Activated T-cell treated with anti-CD3 and anti-CD28 coated beads, Interleukin-2, amount 50 U/mL, for 24 hours (primary cell): Measurements from ENCODE around the gene MGME1.

ENCODE experiments used
- DNase-seq: peaks from one replicate; pipeline ENCODE4 v3.0.0-alpha.2; 2020
- H3K27ac Mint-ChIP-seq: 2 replicates; pipeline ENCODE4 v1.8.0; 2020; ENCODE audit warnings: mild to moderate bottlenecking, mixed read lengths
- H3K27me3 Mint-ChIP-seq: 2 replicates; pipeline ENCODE4 v1.8.0; 2020; ENCODE audit warnings: mixed read lengths
- H3K36me3 Mint-ChIP-seq: 2 replicates; pipeline ENCODE4 v1.8.0; 2020; ENCODE audit warnings: low read depth, mixed read lengths
- H3K4me1 Mint-ChIP-seq: 2 replicates; pipeline ENCODE4 v1.8.0; 2020; ENCODE audit warnings: low read depth, mixed read lengths
- H3K4me3 Mint-ChIP-seq: 2 replicates; pipeline ENCODE4 v1.8.0; 2020; ENCODE audit warnings: mild to moderate bottlenecking, moderate library complexity, mixed read lengths
- H3K9me3 Mint-ChIP-seq: 2 replicates; pipeline ENCODE4 v1.8.0; 2020; ENCODE audit warnings: mixed read lengths

The MGME1 gene

DNA sequence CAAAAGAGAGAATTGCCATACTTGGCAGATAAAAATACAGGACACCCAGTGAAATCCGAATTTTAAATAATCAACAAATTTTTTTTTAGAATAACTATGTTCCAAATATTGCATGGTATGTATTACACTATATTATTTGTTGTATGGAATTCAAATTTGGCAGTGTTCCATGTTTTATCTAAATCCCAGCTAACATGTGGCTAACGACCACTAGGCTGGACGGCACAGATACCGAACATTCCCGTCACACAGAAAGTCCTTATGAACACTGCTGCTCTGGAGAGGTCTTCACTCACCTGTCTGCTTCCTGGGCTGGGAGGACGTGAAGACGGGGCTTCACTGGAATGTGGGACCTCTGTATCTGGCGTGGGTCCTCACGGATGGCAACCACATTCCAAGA, 33.1 kb upstream of the MGME1 start:
- peaks cover 20% of the 10 kb centered on the region for H3K4me1 Mint-ChIP-seq
- DNase-seq = no peak
- H3K4me3 Mint-ChIP-seq = no peak overlapping the region
- peaks cover 11% of the 10 kb centered on the region for H3K36me3 Mint-ChIP-seq
- no peaks in the 10 kb centered on the region for H3K27me3 Mint-ChIP-seq
- no peak overlapping the region for H3K27ac Mint-ChIP-seq
- no peaks in the 10 kb centered on the region for H3K9me3 Mint-ChIP-seq

DNA sequence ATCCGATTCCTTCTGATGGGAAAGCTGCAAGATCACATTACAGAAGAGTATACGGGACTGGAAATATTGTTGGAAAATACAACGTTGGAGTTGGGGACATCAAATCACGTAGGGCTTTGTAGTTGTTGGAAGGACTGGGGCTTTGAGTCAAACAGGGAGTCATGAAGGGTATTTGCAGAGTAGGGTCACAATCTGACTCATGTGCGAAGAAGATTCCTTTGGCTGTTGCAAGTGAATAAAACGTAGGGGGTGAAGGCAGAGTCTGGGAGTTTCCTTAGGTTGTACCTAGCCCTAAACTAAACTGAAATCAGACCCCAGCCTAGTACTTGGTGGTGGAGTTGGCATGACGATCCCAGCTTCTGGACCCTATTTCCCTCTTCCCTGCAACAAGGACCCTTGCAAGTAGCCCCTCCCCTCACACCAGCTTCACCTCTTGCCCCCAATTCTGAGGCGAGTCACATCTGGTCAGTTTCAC, 32.5 kb upstream of the MGME1 start:
- Mint-ChIP-seq H3K27ac (no peak overlapping the region), H3K4me1 (peaks cover 25% of the 10 kb centered on the region), H3K27me3 (no peaks in the 10 kb centered on the region), H3K9me3 (no peaks in the 10 kb centered on the region), H3K36me3 (peaks cover 17% of the 10 kb centered on the region), H3K4me3 (no peak overlapping the region)
- DNase-seq = no peak

DNA sequence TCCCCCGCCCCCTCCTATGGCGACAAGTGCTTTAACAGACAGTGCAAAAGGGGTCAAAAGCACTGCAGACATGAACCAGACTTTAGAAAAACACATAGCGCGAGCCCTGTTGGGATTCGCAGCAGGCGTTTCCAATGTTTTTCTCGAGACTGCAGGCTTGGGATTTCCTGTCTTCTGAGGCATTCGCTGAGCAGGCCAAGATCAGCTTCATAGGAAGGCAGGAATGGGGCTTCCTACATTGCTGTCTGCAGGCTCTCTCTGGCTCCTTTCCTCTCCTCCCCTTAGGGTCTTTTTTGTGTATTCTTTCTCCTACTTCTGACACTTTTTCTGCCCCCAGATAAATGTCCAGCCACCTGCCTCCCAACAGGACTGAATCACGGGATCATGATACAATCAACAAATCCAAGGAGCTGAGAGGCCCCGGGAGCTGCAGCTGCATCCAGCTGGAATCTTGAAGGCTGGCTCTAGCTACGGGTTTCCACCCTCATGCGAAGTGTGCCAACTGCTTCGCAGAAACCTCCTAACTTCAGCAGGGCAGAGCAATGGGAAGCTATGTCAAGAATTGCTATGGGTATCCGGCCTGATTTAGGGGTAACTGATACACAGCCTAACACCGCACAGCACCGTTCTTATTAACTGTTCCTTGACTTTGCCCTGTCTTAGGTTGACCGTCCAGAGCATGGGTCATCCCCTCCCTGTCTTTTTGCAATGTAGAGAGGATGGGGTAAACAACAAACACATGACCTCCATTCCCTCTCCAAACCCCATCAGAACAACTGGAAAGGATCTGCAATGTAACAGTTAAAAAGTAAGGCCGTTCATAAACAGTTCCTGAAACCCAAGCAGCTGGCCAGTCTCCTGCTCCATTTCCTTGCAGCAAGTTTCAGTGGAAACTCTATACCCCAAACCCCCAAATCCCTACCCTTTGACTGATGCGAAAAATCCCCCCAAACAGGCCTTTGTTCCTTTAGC, 31.8 kb upstream of the MGME1 start:
- no peak overlapping the region for H3K27ac Mint-ChIP-seq
- DNase-seq = no peak
- no peaks in the 10 kb centered on the region for H3K9me3 Mint-ChIP-seq
- peaks cover 24% of the 10 kb centered on the region for H3K36me3 Mint-ChIP-seq
- peaks cover 26% of the 10 kb centered on the region for H3K4me1 Mint-ChIP-seq
- H3K27me3 Mint-ChIP-seq = no peaks in the 10 kb centered on the region
- no peak overlapping the region for H3K4me3 Mint-ChIP-seq

DNA sequence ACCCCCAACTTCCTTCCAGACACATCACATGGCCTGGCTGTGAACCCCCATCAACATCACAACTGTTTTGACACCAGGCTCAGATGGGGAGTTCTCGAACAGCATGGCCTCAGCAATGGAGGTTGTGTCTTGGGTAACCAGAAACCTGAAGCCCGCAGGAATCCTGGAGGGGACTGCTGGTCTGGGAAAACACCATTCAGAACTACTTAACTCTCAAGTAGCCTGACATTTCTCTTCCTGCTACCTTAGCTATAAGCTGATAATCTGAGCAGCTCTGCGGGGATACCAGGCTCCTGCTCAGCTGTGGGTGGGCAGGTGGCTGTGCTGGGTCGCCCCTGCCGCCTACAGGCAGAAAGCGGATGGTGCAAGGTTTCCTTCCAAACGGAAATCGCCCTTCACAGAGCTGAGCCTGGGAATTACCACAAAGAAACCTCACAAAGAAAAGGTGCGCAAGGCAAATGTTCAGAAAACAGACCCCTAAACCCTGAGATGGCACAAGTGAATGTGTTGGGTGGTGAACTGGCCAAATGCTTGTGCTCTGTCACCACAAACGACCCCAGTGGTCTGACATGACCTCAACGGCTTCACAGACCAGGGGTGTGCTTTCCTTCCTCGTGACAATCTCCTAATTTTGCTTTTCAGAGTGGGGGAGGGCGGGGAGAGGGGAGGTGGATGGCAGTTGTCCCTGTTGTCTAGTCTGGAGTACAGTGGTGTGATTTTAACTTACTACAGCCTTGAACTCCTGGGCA, 29.8 kb upstream of the MGME1 start:
- Mint-ChIP-seq H3K27me3 (no peaks in the 10 kb centered on the region), H3K36me3 (peaks cover 44% of the 10 kb centered on the region), H3K9me3 (no peaks in the 10 kb centered on the region), H3K4me1 (peaks cover 26% of the 10 kb centered on the region), H3K27ac (peak overlapping the region; percentile 58), H3K4me3 (no peak overlapping the region)
- peak; percentile 58 for DNase-seq

DNA sequence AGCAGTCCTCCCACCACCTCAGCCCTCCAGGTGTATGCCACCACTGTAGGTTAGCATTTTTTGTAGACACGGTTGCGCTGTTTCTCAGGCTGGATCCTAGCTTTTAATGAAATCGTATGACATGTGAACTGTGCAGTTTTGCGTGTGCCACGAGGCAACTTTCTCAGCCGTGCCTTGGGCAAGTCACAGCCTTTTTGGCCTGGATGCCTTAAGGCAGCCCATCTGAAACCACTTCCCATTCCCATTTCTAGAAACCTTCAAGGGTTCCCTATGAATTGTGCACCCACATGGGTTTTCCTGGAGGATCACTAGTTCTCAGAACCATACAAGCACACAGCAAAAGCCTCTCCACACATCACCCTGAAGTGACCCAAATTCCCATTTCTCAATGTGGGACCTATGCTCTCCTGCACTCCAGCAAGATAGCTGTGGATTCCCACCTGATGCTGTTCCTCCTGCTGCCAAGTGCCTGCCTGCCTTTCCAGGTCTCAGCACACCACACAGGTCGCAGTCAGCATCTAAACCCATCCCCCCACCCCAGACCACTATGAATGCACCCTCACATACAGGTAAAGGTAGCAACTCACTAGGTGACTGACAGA, 29.1 kb upstream of the MGME1 start:
- Mint-ChIP-seq H3K4me1 (peaks cover 26% of the 10 kb centered on the region), H3K27me3 (no peaks in the 10 kb centered on the region), H3K27ac (peak overlapping the region; percentile 58), H3K36me3 (peaks cover 51% of the 10 kb centered on the region), H3K9me3 (no peaks in the 10 kb centered on the region), H3K4me3 (no peak overlapping the region)
- no peak for DNase-seq

DNA sequence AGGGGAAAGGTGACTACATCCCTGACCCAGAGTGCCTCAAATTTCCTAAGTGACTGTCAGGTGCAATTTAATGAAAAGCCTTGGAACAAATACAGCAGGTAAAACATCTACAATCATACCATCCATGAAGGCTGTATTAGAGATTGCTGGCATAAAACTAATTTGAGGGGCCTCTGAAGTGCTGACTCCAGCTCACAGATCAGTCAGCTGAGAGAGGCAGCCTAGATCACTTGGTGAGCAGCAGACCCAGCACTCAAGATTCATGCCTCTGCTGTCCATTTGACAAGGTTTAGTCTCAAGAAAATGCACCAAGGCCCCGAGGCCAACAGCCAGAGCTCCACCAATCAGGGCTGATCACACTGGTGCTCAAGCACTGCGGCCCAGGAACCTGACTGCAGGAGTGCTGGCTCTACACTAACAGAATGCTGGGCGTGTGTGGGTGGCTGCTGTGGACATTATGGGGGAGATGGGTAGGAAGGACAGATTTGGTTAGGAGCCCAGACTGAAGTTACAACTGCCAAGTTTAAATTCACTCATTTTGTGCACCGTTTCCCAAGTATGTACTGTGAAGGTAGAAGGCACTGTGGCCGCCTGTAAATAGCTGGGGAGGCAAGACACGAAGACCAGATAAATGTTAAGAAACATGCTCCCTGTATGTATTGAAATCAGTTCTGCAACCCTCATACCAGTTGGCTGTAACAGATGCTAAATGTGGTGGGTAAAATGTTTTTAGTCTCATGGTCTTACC, 28.4 kb upstream of the MGME1 start:
- Mint-ChIP-seq H3K36me3 (peaks cover 58% of the 10 kb centered on the region), H3K27me3 (no peaks in the 10 kb centered on the region), H3K27ac (peak overlapping the region; percentile 27), H3K9me3 (no peaks in the 10 kb centered on the region), H3K4me1 (peaks cover 26% of the 10 kb centered on the region), H3K4me3 (no peak overlapping the region)
- DNase-seq = no peak

DNA sequence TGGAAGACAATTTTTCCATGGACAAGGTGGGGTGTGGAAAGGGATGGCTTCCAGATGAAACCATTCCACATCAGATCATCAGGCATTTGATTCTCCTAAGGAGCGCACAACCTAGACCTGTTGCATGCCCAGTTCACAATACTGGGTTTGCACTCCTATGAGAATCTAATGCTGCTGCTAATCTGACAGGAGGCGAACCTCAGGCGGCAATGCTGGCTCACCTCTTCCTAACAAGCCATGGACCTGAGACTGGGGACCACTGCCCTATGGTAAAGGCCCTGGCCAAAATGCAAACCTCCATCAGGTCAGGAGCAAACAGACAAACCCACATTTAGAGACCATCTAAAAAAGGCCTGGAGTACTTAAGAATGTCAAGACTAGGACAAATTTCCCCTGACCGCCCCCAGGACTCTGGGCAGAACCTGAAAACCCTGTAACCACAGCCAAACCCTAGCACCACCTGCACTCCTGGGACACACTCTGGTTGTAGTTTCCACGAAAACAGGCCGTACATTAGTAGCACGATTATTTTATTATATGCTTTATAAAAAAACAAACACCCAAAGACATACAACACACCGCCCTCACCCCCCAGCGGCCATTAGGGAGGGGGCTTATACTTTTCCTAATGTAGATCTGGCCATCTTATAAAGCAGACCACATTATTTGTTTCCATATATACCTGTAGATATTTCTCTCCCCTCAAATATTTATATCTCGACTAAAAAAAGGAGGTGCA, 27.6 kb upstream of the MGME1 start:
- peaks cover 26% of the 10 kb centered on the region for H3K4me1 Mint-ChIP-seq
- no peak overlapping the region for H3K27ac Mint-ChIP-seq
- no peaks in the 10 kb centered on the region for H3K27me3 Mint-ChIP-seq
- no peaks in the 10 kb centered on the region for H3K9me3 Mint-ChIP-seq
- DNase-seq = no peak
- peaks cover 66% of the 10 kb centered on the region for H3K36me3 Mint-ChIP-seq
- no peak overlapping the region for H3K4me3 Mint-ChIP-seq

DNA sequence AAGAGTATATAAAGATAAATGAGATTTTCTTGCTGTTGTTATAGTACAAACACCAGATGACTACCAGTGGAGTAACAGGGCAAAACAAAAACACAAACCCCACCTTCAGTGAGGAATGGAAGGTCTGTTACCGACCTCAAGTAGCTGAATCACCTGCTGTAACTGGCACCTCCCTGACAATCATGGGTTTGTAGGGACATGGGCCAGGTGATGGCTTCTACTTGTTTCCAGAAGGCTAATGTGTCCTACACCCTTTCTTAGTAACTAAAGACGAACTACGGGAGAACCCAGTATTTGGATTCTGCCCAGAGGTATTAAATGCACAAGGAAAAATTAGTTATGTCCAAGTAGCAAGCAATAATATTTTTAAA, 27.0 kb upstream of the MGME1 start:
- Mint-ChIP-seq H3K27me3 (no peaks in the 10 kb centered on the region), H3K27ac (no peak overlapping the region), H3K4me3 (no peak overlapping the region), H3K9me3 (no peaks in the 10 kb centered on the region), H3K4me1 (peaks cover 23% of the 10 kb centered on the region), H3K36me3 (peaks cover 72% of the 10 kb centered on the region)
- no peak for DNase-seq

DNA sequence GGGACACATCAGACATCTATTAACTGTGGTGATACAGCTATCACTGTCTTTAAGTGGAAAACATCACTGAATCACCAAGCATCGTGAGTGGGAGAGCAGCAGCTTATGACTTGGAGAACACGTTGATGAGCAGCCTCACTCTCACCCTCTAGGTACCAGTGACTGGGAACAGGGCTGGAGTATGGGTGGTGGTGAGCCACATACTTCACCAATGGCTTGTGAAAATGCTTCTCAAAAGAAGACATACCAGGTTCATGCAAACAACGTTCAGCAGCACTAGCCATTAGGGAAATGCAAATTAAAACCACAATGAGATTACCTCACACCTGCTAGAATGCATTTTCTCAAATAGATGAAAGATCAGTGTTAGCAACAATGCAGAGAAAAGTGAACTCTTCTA, 25.5 kb upstream of the MGME1 start:
- Mint-ChIP-seq H3K4me1 (peaks cover 23% of the 10 kb centered on the region), H3K27ac (peak overlapping the region; percentile 52), H3K27me3 (no peaks in the 10 kb centered on the region), H3K36me3 (peaks cover 87% of the 10 kb centered on the region), H3K9me3 (no peaks in the 10 kb centered on the region), H3K4me3 (no peak overlapping the region)
- no peak for DNase-seq

DNA sequence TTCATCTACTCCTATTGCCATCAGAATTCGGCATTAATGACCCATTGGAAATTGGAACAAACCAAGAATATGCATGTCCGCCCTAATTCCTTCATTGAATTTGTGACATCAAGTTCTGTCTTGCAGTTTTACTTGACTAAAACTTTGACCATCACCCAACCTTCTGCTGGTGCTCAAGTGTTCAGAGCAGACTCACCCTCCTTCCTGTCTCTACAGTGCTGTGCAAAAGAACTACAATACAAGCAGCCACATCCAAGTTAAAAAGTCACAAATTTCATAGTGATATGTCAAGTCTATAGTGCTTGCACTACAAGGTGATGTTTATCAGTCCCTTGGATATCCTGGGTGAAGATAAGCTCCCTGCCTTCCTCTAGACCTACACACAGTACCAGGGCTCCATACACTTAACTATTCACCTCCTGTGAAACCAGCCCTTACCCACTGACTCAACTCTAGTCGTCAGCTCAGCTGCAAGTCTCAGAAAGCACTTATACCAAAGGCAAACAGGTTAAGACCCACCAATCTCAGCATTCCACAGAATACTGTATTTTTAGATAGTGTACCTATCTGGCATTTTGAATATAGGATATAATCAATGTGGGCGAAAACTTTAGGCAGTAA, 23.9 kb upstream of the MGME1 start:
- Mint-ChIP-seq H3K36me3 (peaks cover 99% of the 10 kb centered on the region), H3K27me3 (no peaks in the 10 kb centered on the region), H3K4me3 (no peak overlapping the region), H3K4me1 (peaks cover 15% of the 10 kb centered on the region), H3K9me3 (no peaks in the 10 kb centered on the region), H3K27ac (peak overlapping the region; percentile 82)
- no peak for DNase-seq

DNA sequence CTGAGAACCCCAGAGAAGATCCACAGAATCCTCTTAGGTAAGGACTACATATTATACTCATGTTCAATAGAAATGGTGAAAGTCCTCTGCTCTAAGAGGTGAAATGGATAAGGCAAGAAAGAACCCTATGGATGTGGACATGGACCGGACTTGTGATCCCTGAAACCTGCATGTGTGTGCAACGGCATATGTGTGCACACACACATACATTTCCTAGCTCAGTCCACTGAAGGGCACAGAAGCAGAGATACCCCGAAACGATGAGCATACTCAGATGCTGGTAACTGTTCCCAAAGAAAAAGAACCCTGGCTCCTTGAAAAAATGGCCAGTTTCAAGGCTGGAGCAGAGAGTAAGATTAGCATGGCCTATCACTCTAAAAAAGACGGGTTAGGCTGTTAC, 22.8 kb upstream of the MGME1 start:
- H3K4me3 Mint-ChIP-seq = no peak overlapping the region
- H3K27me3 Mint-ChIP-seq = no peaks in the 10 kb centered on the region
- DNase-seq = no peak
- H3K9me3 Mint-ChIP-seq = no peaks in the 10 kb centered on the region
- H3K4me1 Mint-ChIP-seq = peaks cover 4% of the 10 kb centered on the region
- peak overlapping the region; percentile 56 for H3K27ac Mint-ChIP-seq
- H3K36me3 Mint-ChIP-seq = peaks cover 100% of the 10 kb centered on the region

DNA sequence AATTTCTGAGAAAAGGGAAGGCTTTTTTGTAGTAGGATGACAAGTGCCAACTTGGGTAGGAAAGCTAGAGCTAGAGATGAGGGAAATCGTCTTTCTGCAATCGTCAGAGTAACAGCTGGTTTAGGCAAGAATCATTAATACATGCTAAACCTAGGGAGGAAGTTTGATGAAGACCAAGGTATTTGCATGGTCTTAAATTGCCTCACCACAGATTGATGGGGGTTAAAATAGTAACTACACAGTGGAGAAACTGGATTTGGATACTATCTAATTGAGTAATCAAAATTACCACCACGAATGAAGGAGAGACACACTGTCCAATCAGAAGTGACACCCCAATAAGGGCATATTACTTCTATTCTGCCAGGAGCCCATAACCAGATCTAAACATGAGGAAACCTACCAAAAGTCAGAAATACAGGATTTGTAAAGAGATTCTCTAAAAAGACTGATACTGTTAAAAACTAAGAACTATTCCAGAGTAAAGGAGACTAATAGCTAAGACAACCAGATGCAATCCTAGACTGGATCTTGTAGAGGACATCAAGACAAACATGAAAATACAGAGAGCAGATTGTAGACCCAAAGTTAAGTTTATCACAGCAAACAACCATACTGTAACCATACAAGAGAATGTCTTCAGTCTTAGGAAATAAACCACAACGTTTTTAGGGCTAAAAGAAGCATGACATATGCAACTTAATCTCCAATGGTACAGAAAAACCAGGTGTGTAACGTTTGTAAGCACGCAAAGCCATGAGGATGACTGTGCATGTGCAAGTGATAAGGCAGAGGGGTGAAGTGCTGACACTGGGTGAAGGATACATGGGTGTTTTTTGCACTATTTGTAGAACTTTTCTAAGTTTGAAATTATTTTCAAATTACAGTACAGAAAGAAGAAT, 22.0 kb upstream of the MGME1 start:
- H3K4me3 Mint-ChIP-seq = no peak overlapping the region
- H3K4me1 Mint-ChIP-seq = no peaks in the 10 kb centered on the region
- DNase-seq = no peak
- no peaks in the 10 kb centered on the region for H3K27me3 Mint-ChIP-seq
- H3K9me3 Mint-ChIP-seq = no peaks in the 10 kb centered on the region
- peaks cover 100% of the 10 kb centered on the region for H3K36me3 Mint-ChIP-seq
- H3K27ac Mint-ChIP-seq = peak overlapping the region; percentile 56

DNA sequence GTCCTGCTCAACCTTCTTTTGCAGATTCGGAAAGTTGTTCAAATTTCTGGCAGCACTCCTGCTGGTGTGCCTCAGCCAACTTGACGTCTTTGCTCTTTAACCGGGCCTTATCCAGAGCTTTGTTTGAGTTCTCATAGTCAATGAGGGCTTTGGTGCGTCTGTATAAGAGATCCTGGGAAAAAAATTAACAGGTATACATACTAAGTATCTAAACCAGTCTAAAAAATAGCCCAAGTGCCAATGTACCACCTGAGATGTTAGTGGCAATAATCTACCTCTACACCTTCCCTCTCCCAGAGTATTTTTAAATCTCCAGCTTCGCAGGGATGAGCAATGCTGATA, 21.4 kb upstream of the MGME1 start:
- H3K36me3 Mint-ChIP-seq = peaks cover 100% of the 10 kb centered on the region
- no peak for DNase-seq
- no peak overlapping the region for H3K4me3 Mint-ChIP-seq
- no peak overlapping the region for H3K27ac Mint-ChIP-seq
- no peaks in the 10 kb centered on the region for H3K27me3 Mint-ChIP-seq
- H3K9me3 Mint-ChIP-seq = no peaks in the 10 kb centered on the region
- no peaks in the 10 kb centered on the region for H3K4me1 Mint-ChIP-seq
